ENCODE measurements around the gene DDA1.

GRCh38 chr19:17352608-17353280 lies 43.4 kb downstream of the DDA1 start:
- TF ChIP-seq POLR2AphosphoS5 (IDR thresholded peaks at IDR 0.05; ENCODE audit: borderline replicate concordance, low read depth, low read length) (no peak), EZH2 (IDR thresholded peaks at IDR 0.05) (no peak), FOXP2 (optimal IDR thresholded peaks at IDR 0.05; ENCODE audit: control extremely low read depth, extremely low read length, insufficient read depth) (no peak)

All from SK-N-MC (cell line).